ENCODE measurements around the gene BEGAIN. TPM values are rescaled to one million over a fixed set of nuclear protein-coding genes. Genes with fewer than 3 reads are reported as not detected.

BEGAIN gene
- total RNA-seq, 3 donors from 2014 or later (not counting 1 experiment from before 2014, with no cell fraction given) = 0.11 to 1.3 TPM; not detected in 1

GRCh38 chr14:100560471-100560870 lies 26.7 kb downstream of the BEGAIN start:
- Mint-ChIP-seq H3K4me3 (no peak overlapping the region), H3K36me3 (no peaks in the 10 kb centered on the region), H3K27me3 (ENCODE audit: low read depth in 2 of 2) (peaks cover 14 to 17% of the 10 kb centered on the region in 2 donors), H3K9me3 (no peaks in the 10 kb centered on the region), H3K27ac (no peak overlapping the region), H3K4me1 (no peaks in the 10 kb centered on the region)
- WGBS (ENCODE audit: insufficient coverage) = 81% methylated on average over 9 of the region's 9 CpGs
- Histone ChIP-seq H3K27ac (ENCODE audit: low read length) (no peak overlapping the region), H3K9me3 (ENCODE audit: control insufficient read depth, insufficient read depth, low read length) (no peaks in the 10 kb centered on the region), H3K27me3 (ENCODE audit: control insufficient read depth, insufficient read depth, low read length) (no peaks in the 10 kb centered on the region), H3K4me1 (ENCODE audit: control insufficient read depth, insufficient read depth, low read length) (no peaks in the 10 kb centered on the region), H3K4me3 (ENCODE audit: low read length) (no peak overlapping the region), H3K36me3 (ENCODE audit: control insufficient read depth, insufficient read depth, low read length) (no peaks in the 10 kb centered on the region)
- ATAC-seq (no peak), DNase-seq (no peak)
- TF ChIP-seq, protein P1, sequence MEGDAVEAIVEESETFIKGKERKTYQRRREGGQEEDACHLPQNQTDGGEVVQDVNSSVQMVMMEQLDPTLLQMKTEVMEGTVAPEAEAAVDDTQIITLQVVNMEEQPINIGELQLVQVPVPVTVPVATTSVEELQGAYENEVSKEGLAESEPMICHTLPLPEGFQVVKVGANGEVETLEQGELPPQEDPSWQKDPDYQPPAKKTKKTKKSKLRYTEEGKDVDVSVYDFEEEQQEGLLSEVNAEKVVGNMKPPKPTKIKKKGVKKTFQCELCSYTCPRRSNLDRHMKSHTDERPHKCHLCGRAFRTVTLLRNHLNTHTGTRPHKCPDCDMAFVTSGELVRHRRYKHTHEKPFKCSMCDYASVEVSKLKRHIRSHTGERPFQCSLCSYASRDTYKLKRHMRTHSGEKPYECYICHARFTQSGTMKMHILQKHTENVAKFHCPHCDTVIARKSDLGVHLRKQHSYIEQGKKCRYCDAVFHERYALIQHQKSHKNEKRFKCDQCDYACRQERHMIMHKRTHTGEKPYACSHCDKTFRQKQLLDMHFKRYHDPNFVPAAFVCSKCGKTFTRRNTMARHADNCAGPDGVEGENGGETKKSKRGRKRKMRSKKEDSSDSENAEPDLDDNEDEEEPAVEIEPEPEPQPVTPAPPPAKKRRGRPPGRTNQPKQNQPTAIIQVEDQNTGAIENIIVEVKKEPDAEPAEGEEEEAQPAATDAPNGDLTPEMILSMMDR (IDR thresholded peaks at IDR 0.05) = no peak
- intact Hi-C loops (cut with micrococcal nuclease) = no loop called here

GRCh38 chr14:100559455-100559854 lies 27.8 kb downstream of the BEGAIN start:
- Histone ChIP-seq H3K36me3 (ENCODE audit: control insufficient read depth, insufficient read depth, low read length) (no peaks in the 10 kb centered on the region), H3K4me3 (ENCODE audit: low read length) (no peak overlapping the region), H3K4me1 (ENCODE audit: control insufficient read depth, insufficient read depth, low read length) (no peaks in the 10 kb centered on the region), H3K27me3 (ENCODE audit: control insufficient read depth, insufficient read depth, low read length) (no peaks in the 10 kb centered on the region), H3K9me3 (ENCODE audit: control insufficient read depth, insufficient read depth, low read length) (no peaks in the 10 kb centered on the region), H3K27ac (ENCODE audit: low read length) (no peak overlapping the region)
- Mint-ChIP-seq H3K4me1 (no peaks in the 10 kb centered on the region), H3K36me3 (no peaks in the 10 kb centered on the region), H3K27me3 (ENCODE audit: low read depth in 2 of 2) (peaks cover 5 to 12% of the 10 kb centered on the region in 2 donors), H3K27ac (no peak overlapping the region), H3K9me3 (no peaks in the 10 kb centered on the region), H3K4me3 (no peak overlapping the region)
- WGBS (ENCODE audit: insufficient coverage) = 91% methylated on average over 9 of the region's 9 CpGs
- intact Hi-C loops (cut with micrococcal nuclease) = no loop called here
- no peak for DNase-seq
- TF ChIP-seq, protein P1 (IDR thresholded peaks at IDR 0.05) = no peak
- no peak for ATAC-seq

DNA sequence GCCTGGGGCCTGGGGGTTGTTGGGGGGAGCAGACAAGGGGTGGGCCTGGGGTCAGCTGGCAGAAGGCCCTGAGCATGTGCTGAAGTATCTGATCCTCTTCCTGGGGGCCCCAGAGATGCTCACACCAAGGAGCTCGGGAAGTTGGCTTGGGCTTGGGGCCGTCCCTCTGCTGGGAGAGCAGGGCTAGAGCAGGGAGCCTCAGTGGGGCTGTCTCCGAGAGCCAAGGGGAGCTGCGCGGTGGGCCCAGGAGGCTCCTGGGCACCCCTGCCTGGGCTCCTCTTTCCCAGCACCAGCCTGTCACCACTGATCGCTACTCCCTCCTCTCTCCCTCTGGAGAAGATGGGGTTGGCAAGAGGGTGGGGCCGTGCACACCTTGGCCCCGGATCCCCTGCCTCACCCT lies 28.3 kb downstream of the BEGAIN start:
- intact Hi-C loops (cut with micrococcal nuclease) = no loop called here
- Histone ChIP-seq H3K36me3 (ENCODE audit: control insufficient read depth, insufficient read depth, low read length) (no peaks in the 10 kb centered on the region), H3K4me1 (ENCODE audit: control insufficient read depth, insufficient read depth, low read length) (no peaks in the 10 kb centered on the region), H3K4me3 (ENCODE audit: low read length) (no peak overlapping the region), H3K9me3 (ENCODE audit: control insufficient read depth, insufficient read depth, low read length) (no peaks in the 10 kb centered on the region), H3K27me3 (ENCODE audit: control insufficient read depth, insufficient read depth, low read length) (no peaks in the 10 kb centered on the region), H3K27ac (ENCODE audit: low read length) (no peak overlapping the region)
- no peaks in the 10 kb centered on the region for H3K9me3 Mint-ChIP-seq
- no peak overlapping the region for H3K4me3 Mint-ChIP-seq
- DNase-seq (no peak), ATAC-seq (no peak)
- TF ChIP-seq, protein P1 (IDR thresholded peaks at IDR 0.05) = no peak
- H3K27ac Mint-ChIP-seq = no peak overlapping the region
- H3K27me3 Mint-ChIP-seq (ENCODE audit: low read depth in 2 of 2) = peaks cover under 1 to 7% of the 10 kb centered on the region in 2 donors
- no peaks in the 10 kb centered on the region for H3K36me3 Mint-ChIP-seq
- H3K4me1 Mint-ChIP-seq = no peaks in the 10 kb centered on the region
- 87% methylated on average over 7 of the region's 8 CpGs for WGBS (ENCODE audit: insufficient coverage)

- Mint-ChIP-seq H3K4me1 (no peaks in the 10 kb centered on the region), H3K27me3 (ENCODE audit: low read depth in 2 of 2) (peaks cover 0 to 2% of the 10 kb centered on the region in 2 donors), H3K9me3 (no peaks in the 10 kb centered on the region), H3K36me3 (no peaks in the 10 kb centered on the region), H3K4me3 (no peak overlapping the region), H3K27ac (no peak overlapping the region)
- intact Hi-C loops (cut with micrococcal nuclease) = no loop called here
- Histone ChIP-seq H3K36me3 (ENCODE audit: control insufficient read depth, insufficient read depth, low read length) (no peaks in the 10 kb centered on the region), H3K4me3 (ENCODE audit: low read length) (no peak overlapping the region), H3K27me3 (ENCODE audit: control insufficient read depth, insufficient read depth, low read length) (no peaks in the 10 kb centered on the region), H3K27ac (ENCODE audit: low read length) (no peak overlapping the region), H3K9me3 (ENCODE audit: control insufficient read depth, insufficient read depth, low read length) (no peaks in the 10 kb centered on the region), H3K4me1 (ENCODE audit: control insufficient read depth, insufficient read depth, low read length) (peaks cover 4% of the 10 kb centered on the region)
- TF ChIP-seq, protein P1 (IDR thresholded peaks at IDR 0.05) = no peak
- DNase-seq = no peak
- 95% methylated on average over 11 of the region's 11 CpGs for WGBS (ENCODE audit: insufficient coverage)
- ATAC-seq = no peak
These were observed 29.0 kb downstream of the BEGAIN start for GRCh38 chr14:100558226-100558625.

Measured in natural killer cell (primary cell).